DMS153 treated with DMSO at 0.1 percent for 48 hours (cell line): ENCODE measurements around the gene NKIRAS1.
"Not testable (repeated sequence)": the region's sequence is repeated elsewhere in the genome, so short reads cannot be mapped to it uniquely, and the experiment has no call there.

Experiments
- DNase-seq: peaks from one replicate; lab custom pipeline; 2025; ENCODE audit not compliant: unreplicated experiment; lab: John Stamatoyannopoulos, UW

The NKIRAS1 gene

DNA sequence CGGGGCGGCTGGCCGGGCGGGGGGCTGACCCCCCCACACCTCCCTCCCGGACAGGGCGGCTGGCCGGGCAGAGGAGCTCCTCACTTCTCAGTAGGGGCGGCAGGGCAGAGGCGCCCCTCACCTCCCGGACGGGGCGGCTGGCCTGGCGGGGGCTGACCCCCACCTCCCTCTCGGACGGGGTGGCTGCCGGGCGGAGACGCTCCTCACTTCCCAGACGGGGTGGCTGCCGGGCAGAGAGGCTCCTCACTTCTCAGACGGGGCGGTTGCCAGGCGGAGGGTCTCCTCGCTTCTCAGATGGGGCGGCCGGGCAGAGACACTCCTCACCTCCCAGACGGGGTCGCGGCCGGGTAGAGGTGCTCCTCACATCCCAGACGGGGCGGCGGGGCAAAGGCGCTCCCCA lies 45.4 kb downstream of the NKIRAS1 start:
- DNase-seq = not testable (repeated sequence)

DNA sequence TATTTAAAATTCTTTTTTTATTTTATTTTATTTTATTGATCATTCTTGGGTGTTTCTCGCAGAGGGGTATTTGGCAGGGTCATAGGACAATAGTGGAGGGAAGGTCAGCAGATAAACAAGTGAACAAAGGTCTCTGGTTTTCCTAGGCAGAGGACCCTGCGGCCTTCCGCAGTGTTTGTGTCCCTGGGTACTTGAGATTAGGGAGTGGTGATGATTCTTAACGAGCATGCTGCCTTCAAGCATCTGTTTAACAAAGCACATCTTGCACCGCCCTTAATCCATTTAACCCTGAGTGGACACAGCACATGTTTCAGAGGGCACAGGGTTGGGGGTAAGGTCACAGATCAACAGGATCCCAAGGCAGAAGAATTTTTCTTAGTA lies 46.1 kb downstream of the NKIRAS1 start:
- DNase-seq = not testable (repeated sequence)

DNA sequence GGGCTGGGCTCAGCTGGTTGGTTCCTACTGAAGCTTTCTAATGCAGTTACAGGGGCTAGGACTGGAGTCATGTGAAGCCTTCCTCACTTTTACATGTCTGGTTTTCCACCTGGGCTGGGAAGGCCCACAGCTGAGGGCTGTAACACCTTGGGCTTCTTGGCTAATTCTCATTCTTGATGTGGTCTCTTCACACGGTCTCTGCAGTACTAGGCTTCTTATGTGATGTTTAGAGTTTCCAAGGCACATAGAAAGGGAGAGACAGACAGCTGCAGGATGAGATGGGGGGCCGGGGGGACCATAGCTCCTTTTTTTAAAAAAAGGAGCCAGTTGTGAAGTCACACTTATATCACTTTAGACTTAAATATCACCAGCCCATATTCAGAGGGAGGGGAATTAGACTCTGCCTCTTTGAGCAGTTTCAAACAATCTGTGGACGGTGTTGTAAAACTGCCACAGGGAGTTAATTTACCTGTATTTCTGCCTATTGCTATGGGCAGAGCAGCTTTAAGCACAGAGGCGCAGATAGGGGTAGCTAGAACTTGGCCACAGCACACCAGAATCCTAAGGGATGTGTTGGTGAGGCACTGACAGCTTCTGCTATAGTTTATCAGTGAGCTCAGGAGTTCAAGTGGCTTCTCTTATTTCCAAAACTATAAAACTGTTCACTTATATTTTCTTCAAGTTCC lies 46.7 kb downstream of the NKIRAS1 start:
- DNase-seq = no peak

DNA sequence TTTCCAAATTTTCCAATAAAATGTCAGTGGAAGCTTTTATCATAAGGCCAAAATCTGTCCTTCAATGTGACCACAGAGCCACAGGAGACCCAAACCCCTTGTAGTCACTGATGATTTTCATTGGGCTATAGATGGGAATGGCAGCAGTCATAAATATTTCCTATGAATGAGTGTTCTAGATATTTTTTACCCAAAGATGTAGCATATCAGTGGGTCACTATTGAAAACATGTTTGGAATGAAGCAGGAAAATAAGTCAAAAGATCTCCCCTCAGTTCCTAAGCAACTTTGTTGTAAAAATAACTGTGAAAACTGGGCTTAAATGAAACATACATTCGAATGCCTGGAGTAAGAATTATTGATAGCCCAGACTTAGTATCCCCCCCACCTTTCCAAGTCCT lies 49.0 kb downstream of the NKIRAS1 start:
- DNase-seq = no peak

DNA sequence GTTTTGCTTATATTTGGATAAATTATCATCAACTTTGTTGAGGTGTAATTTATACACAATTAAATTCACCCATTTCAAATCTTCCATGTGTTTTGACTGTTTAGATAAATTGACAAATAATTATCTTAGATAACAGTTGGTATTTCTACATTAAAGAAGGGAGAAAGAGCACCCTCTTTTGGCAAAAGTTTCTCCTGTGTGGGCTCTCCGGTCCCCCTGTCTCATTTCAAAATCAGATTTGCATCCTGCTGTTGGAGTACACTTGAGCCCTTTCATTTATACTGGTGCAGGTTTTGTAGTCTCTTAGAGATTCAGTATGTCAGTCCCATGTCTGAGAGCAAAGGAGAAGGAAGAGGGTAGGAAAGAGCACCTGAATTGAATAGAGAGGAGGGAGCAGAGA lies 49.4 kb downstream of the NKIRAS1 start:
- no peak for DNase-seq

DNA sequence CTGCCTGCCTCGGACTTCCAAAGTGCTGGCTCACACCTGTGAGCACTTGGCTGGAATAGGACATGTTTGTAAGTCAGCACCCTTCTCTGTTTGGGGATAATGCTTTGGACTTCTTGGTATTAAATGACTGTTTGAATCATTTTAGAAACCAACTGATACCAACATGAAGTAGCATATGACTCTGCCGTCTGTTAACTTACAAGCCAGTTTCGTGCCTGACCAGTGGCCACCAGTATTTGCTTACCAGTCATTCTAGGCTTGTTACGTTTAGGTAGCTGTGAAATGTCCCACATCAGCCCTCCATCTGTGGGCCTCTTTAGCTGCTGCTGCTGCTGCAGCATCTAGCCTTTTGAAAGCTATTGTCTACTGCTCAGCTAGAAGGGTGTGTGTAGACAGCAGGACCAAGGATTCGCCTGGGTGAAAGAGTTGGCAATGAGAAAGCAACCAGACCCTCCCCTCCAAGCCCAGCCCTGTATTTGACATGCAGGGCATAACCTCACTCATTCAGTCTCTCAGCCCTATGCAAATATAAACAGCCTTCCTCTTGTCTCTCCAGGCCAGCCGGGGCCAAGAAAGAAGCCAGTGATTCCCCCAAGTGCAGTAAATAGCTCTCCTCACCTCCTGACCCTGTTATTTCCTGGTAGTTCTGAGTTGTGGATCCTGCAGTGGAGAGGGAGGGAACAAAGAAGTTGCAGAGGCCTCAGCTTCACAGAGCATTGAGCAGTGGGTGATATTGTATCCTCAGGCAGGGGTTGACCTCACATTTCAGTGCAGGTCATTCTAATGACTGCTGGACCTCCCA lies 51.0 kb downstream of the NKIRAS1 start:
- no peak for DNase-seq

DNA sequence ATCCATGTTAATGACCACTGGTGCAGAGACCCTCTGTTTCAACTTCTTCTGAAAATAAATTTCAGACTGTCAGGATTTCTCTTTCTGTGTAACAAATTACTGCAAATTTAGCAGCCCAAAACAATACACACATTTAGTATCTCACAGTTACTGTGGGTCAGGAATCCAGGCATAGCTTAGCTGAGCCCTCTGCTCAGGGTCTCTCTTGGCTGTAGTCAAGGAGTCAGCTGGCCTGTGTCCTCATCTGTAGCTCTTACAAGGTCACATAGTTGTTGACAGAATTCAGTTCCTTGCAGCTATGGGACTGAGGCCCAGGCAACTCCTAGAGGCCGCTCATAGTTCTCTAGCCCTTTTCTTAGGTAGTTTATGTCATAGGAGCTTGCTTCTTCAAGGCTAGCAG lies 51.9 kb downstream of the NKIRAS1 start:
- DNase-seq = no peak

DNA sequence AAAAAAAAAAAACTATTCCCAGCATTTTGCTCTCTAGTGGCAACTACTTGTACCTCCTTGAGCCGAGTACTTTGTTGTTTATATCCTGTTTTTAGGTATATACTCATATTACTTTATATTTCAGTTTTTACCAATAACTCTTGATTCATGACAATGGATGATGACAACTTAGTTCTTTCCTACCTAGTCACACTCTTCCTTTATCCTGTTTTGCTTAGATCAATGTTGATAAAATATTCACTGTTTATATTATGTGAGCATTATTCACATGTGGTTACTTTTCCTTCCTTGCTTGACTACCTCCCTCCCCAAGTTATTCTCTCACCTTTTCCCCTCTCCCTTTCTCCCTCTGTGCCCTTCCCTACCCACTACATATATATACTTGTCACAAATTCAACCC lies 53.7 kb downstream of the NKIRAS1 start:
- DNase-seq = no peak

DNA sequence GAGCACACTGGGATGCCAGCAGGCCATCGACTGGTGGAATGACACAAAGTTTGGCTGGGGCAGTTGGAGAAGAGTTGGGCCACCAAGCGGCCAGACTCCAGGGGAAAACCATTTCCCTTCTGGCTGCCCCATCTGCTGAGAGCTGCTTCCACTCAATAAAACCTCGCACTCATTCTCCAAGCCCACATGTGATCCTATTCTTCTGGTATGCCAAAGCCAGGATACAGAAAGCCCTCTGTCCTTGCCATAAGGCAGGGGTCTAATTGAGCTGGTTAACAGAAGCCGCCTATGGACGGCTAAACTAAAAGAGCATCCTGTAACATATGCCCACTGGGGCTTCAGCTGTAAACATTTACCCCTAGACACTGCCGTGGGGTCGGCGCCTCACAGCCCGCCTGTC lies 55.1 kb downstream of the NKIRAS1 start:
- DNase-seq = no peak

DNA sequence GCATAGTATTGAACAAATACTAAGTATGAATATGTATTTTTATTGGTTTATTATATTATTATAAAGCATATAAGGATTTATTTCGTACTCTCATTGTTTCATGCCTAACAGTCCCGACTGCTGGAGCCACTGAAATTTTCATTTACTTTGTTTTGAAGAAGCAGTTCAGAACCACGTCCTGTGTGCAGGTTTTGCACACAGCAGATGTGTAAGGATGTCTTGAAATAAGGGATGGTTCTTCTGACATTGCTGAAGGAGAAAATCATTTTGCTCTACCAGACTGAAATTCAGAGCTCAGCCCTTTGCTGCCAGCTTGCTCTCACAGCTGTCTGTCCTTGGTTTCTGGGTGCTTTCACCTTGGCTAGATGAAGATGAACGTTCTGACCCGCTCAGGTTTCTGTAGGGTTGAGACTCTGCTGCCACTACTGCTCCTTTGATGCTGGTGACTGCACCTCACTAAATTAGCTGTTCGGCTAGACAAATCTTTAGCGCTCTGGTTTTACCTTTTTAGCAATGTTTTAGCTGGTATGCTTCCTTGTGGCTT lies 56.9 kb downstream of the NKIRAS1 start:
- DNase-seq = no peak

DNA sequence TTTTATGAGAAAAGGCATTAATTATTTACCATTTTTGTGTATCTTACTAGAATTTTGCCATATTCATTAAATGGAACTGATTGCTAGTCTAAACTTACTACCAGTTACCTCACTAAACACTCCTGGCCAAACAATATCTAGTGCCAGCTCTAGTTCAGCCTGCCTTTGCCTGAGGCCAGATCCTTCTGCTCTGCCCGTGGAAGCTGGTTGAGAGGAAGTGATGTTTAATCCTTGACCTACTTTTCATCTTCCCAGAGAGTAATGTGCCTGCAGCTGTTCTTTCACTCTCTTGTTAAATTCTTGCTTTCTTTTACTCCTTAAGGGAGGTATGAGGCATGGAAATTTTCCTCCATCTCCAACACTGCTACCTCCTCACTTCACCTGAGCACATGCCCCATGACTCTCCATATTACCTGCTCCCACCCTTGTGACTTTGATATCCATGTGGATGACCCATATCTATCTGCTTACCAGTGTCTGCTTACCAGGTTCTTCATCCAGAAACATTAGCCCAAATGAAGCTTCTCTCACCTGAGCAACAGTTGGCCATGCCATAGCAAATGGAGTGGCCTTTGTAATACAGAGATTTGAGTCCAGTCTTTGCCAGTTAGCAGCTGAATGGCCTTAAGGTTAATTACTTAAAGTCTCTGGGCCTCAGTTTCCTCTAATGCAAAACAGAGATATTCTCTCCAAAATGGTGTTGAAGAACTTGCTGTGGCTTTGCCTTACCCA lies 57.6 kb downstream of the NKIRAS1 start:
- DNase-seq = no peak

DNA sequence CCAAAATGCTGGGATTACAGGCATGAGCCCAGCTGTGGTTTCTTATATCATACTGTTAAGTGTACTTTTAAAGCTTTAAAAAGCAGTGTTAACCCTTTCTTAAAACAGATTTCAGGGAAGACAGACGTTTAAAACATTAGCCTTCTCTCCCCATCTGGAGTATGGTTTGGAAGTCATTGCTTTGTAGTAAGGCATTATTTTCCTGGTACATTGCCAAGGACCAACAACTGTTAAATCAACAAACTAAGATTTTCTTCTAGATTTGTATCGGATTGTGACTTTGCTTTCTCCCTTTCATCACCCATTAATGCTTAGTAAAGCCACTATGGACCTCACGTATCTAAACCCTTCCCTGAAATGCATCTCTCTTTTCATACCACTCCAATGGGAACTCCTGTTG lies 60.5 kb downstream of the NKIRAS1 start:
- DNase-seq = no peak

DNA sequence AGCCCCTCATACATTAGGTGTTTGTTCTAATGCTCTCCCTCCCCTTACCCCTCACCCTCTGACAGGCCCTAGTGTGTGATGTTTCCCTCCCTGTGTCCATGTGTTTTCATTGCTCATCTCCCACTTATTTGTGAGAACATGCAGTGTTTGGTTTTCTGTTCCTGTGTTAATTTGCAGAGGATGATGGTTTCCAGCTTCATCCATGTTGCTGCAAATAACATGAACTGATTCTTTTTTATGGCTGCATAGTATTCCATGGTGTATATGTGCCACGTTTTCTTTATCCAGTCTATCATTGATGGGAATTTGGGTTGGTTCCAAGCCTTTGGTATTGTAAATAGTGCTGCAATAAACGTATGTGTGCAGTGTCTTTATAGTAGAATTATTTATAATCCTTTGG lies 67.3 kb downstream of the NKIRAS1 start:
- DNase-seq = not testable (repeated sequence)

DNA sequence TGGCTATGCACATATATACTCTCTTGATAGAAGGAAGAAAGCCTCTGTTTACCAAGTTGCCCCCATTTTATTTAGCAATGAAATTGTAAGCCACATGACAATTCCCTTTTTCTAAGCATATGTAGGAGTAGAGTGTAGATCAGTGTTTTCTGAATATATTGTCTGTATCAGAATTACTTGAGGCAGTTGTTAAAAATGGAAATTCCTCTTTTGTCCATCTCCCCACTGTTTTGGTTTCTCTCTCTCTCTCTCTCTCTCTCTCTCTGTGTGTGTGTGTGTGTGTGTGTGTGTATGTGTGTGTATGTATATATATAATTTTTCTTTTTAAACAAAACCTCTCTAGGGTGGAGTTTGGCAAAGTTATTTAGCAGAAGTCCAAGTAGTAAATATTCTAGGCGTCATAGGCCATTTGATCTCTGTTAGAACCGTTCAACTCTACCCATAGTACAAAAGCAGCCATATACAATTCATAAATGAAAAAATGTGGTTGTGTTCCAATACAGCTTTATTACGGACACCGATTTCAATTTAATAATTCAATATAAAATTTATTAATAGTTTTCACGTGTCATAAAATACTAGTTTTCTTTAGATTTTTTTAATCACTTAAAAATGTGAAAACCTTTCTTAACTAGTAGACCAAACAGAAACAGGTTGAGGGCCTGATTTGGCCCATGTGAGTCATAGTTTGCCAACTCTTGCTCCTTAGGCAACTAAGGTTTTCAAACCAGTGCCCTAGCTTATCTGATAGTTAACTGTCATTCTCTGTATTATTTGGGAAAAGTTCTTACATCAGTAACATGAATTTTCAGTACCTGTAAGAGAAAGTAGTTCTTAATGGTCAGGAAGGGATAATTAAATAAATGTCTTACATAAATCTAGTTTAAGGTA lies 71.2 kb downstream of the NKIRAS1 start:
- DNase-seq = no peak

DNA sequence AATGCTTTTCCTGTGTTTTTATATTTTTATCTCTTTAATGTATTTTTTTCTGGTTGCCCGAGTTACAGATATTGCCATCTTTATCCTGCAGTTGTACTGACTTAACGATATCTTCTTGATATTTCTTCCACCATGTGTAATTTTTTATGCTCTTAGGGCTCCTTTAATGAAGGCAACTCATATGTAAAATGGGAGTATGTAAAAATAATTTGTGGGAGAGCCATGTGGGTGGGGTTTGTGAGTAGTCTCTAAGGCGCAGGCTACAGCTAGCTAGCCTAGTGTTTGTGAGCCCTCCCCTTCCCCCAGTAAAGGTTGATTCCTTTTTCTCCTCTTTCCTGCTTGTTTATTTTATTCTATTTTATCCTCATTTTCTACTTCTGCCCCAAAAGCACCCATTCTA lies 72.9 kb downstream of the NKIRAS1 start:
- no peak for DNase-seq
